NCI-H2196 (cell line): ENCODE results near the gene EGFR.

Experiments used
- DNase-seq: peaks from one replicate; lab custom pipeline; 2025; ENCODE audit not compliant: unreplicated experiment; lab: John Stamatoyannopoulos, UW

Gene EGFR

DNA sequence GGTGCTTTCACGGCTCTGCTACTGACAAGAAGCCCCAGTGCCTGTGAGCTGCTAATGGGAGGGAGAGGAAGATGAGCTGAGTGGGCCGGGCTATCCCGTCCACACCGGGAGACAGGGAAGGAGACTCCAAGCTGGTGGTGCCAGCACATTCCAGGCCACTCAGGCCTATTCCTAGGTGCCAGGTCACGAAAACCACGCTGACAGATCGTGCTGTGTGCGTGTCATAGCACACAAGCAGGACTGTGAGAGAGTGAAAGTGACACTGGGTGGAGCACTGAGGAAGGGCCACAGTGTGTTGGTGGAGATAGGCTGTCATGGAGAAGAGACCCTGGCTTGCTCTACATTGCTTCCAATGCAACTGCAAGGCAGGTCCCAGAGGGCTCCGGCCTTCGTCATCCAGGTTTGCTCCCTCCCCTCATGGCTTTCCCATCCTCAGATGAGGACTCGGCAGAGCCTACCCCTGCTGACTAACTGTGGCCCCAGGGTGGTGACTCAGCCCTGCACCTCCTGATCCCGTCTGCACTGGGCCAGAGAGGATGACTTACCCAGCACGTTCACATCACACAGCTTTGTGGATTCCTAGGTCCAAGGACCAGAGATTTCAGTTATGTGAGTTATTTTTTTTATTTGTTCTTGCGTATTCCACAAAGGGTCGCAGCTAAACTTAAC lies 167.3 kb downstream of the EGFR start:
- no peak for DNase-seq

DNA sequence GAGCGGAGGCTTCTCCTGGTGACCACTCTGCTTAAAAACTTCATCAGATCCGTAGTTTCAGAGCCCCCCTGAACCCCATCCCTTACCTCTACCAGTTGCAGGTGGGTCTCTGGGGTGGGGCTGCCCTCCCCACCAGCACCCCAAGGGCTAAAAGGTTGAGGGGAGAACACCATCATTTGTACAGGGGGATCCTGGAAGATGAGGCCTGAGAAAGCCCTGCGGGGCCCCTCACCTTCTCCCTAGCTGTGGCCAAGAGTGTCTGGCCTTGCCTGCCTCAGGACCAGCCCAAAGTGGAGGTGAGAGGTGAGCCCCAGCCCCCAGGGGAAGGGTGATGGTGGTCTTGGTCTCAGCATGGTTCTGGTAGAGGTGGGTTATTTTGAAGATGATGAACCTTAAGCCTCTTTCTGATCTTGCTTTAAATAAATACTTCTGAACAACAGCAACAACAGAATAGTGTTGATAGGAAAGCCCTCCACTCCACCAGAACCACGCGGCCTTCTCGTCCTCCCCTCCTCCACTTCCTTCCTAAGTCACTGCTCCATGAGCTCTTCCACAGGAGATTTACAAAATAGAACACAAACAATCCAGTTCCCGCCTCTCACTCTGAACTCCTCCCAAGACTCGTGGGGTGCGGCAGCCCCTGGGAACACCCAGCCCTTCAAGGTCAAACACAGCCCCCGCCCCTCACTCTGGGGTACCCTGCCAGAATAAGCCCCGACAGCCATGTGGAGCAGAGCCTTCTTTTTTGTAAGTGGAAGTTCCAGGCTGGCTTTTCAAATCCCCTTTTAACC lies 169.1 kb downstream of the EGFR start:
- DNase-seq: no peak

DNA sequence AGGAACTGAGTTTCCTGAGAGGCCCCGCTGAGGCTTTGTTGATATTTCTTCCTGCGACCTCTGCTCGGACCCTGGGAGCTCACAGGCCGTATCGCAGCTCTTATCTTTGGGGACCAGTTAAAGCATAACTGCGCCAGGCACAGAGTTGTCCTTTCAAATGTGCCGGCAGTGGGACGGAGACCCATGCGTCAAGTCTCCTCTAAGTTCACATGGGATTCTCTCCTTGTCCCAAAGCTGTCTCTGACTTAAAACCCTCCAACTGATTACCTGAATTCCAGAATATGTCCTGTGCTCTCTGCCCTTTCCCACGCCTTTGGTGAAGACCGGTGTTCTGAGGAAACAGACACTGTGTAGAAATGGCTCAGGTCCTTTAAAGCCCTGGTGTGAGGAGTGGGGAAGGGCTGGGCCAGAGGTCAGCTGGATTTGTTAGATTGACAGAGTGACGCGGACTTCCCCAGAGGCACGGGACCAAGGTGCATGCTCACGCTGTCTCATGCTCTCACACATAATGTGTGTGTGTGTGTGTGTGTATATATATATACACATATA lies 169.8 kb downstream of the EGFR start:
- DNase-seq: no peak

DNA sequence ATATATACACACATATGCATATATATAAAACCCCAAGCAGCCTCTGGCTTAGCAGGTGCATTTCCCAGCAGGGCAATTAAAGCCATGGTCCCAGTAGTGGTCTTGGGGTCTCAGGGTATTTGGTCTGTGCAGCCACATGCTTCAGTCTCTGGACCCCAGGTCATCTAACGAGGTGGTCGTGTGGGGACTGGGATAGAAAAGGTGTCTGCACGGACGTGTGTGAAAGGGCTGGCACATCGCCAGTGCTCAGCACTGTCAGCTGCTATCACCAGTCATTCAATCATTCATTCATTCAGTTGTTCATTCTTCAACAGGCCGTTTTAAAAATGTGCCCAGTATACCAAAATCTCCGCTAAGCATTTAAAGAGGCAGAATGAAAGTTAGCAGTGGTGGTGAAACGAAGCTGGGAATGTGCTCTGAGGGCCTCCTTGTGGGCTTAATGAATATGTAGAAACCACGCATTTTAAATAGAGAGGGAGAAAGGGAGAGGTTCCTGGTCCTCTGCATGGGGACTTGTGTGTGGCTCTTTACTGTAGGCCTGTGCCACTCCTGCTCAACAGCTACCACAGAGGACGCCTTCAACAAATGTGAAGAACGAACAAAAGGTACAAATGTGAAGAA lies 170.4 kb downstream of the EGFR start:
- DNase-seq: no peak

DNA sequence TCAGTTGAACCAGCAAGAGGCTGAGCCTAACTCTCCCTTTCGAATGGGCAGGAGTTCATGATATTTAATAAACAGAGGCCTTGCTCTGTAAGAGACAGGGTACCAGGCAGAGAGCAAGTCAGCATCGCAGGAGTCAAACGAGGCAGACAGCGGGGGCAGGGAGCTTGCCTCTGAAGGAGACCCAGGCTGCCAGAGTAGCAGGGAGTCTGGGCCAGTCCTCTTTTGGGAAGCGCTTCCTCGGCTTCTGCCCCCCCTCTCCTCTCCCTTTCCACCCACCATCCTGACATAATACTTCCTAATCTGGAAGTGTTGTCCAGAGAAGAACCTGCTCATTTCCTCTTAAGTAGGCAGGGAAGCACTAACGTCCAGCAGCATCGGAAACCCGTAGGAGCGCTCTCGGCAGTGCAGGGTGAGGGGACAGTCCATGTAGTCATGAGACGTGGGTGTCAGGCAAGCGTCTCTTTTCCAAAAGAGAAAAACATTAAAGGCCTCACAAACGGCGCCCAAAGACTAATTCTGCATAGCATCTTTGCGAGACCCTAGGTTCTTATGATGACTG lies 171.1 kb downstream of the EGFR start:
- no peak for DNase-seq

DNA sequence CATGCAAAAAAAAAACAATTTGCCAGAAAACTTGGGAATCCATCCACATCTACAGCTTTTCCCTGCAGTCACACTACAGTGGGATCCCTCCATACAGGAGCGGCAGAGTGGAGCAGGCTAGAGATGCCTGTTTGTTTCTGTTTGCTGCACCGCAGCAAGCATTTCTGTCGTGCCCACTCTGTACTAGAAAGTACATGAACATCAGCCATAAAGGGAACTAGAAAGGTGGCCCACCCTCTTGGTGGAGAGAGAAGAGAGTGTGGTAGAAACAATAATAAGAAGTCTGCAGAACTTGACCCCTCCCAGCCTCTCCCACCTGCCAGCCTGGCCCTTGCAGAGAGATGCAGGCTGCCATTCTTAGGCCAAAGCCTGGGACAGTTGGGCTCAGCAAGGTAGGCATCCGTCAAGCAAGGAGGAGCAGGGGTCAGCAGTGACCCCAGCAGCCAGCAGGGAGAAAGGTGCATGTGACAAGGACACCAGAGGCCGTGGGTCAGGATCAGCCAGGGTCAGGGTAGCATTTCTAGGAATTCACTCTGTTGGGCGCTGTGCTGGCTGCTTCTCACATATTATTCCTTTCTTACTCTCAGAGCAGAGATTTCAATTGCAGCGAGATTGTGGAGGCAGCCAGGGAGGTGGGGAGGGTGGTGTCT lies 171.8 kb downstream of the EGFR start:
- no peak for DNase-seq

DNA sequence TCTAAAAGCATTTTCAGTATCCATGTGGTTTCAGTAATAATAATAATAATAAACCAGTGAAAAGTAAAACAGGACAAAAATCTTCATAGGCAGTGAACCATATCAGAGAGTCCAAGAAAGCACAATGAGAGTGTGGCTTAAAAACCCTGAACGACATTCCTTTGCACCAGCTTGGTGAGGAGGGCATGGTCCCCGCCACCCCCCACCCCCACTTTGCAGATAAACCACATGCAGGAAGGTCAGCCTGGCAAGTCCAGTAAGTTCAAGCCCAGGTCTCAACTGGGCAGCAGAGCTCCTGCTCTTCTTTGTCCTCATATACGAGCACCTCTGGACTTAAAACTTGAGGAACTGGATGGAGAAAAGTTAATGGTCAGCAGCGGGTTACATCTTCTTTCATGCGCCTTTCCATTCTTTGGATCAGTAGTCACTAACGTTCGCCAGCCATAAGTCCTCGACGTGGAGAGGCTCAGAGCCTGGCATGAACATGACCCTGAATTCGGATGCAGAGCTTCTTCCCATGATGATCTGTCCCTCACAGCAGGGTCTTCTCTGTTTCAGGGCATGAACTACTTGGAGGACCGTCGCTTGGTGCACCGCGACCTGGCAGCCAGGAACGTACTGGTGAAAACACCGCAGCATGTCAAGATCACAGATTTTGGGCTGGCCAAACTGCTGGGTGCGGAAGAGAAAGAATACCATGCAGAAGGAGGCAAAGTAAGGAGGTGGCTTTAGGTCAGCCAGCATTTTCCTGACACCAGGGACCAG lies 172.5 kb downstream of the EGFR start:
- DNase-seq: no peak

DNA sequence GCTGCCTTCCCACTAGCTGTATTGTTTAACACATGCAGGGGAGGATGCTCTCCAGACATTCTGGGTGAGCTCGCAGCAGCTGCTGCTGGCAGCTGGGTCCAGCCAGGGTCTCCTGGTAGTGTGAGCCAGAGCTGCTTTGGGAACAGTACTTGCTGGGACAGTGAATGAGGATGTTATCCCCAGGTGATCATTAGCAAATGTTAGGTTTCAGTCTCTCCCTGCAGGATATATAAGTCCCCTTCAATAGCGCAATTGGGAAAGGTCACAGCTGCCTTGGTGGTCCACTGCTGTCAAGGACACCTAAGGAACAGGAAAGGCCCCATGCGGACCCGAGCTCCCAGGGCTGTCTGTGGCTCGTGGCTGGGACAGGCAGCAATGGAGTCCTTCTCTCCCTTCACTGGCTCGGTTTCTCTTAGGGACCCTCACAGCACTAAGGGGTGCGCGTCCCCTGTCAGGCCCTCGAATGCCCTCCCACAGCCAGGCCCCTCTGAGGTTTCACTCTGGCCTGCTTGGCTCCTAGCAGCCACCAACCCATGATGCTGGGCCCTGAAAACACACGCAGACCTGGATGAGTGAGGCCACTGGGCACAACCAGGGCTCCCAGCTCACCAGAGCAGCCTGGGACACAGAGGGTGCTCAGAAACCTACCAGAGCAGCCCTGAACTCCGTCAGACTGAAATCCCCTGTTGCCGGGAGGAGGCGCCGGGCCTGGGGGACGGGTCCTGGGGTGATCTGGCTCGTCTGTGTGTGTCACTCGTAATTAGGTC lies 173.3 kb downstream of the EGFR start:
- no peak for DNase-seq

DNA sequence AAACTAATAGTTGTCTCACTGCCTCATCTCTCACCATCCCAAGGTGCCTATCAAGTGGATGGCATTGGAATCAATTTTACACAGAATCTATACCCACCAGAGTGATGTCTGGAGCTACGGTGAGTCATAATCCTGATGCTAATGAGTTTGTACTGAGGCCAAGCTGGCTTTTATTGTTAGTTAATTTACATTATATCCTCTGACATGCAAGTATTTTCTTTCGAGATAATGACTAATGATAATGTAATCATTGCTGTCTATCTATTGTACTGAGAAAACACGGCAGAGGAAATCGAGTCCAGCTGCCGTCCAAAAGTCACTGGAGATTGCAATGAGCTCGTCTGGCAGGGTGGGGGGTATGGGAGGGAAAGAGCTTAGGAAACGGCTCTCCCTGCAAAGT lies 173.9 kb downstream of the EGFR start:
- DNase-seq: no peak

DNA sequence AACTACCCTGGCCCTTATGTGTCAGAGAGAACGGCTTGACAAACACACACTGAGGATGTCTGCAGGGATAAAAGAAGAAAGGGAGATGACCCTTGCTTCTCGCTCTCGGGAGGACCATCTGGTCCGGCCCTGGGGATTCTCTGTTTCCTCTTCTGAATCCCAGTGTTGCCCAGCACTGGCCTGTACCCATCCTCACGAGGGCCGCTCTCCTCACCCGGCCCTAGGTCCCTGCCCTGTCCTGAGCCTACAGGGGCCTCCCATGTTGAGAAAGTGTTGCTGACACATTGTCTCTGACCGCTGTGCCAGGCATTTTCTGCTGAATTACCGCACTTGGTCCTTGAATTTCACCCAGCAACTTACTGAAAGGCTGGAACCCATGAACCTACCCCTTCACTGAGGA lies 174.4 kb downstream of the EGFR start:
- DNase-seq: no peak

DNA sequence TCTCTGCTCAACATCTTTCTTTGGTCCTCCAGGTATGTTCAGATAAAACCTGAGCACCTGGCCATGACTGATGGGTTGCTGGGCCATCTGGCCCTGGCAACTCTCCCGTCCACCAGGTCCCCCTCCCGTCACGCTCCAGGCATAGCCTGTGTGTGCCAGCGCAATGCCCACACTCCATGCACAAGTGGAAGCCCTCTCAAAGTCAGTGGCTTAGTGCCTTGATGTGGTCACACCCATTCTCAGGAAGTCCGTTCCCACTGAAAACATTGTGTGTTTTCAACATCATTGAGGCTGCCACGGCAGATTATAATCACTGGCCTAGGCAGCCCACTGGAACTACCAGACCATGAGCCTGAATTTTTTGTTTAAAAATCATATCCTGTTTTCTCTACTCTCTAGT lies 175.7 kb downstream of the EGFR start:
- no peak for DNase-seq

DNA sequence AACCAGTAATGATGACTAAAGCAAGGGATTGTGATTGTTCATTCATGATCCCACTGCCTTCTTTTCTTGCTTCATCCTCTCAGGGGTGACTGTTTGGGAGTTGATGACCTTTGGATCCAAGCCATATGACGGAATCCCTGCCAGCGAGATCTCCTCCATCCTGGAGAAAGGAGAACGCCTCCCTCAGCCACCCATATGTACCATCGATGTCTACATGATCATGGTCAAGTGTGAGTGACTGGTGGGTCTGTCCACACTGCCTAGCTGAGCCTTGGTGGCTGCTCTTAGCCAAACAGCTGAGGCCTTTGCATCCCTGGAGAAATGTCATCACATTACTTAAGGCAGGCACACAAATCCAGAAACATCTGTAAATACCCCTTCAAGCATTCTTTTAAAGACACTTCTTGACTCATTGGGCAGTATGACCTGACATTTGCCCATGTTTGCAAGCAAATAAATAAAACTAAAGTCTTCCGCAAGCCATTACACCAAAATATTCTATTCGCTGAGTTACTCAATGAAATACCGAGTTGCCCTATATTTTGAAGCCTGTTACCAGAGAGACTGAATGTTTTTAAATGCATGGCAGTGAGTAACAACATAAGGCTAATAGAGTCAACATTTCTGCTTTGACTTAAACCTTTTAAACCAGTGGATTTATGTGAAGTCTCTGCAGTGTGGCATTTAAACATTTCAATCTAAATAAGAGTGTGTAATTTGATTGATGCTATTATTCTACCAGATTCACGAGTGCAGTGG lies 180.0 kb downstream of the EGFR start:
- no peak for DNase-seq

DNA sequence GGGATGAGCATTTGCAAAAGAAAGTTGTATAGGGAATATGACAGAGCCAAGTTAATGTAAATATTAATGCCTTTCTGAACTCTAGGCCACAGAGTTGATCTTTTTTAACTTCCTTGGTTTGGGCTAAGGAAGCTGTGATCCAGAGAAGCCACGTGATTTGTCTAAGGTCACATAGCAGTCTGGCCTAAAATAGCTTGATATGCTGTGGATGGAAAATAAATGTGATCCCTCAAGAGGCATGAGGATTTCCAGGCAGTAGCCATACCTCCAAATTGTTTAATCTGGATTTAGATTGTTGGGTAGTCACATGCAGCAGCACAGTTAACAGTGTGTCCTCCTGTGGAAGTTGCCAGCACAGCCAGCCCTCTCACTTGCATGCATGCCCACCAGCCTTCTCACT lies 180.6 kb downstream of the EGFR start:
- no peak for DNase-seq

DNA sequence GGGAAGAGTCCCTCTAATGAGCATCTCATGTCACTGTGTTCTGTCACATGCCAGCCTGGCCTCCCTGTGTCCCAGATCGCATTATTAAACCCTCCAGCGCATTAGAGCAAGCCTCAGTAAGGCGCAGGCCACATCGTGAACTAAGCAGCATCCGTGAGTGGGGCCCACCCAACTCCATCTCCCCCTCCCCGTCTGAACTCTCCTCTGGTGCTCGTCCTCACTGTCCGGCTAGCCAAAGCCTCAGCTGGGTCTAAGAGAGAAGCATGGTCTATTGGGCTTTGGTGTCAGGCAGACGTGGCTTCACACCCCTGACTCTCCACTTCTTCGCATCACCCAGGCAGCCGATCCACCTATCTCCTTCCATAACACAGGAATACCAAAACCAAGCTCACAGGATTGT lies 181.6 kb downstream of the EGFR start:
- DNase-seq: no peak

DNA sequence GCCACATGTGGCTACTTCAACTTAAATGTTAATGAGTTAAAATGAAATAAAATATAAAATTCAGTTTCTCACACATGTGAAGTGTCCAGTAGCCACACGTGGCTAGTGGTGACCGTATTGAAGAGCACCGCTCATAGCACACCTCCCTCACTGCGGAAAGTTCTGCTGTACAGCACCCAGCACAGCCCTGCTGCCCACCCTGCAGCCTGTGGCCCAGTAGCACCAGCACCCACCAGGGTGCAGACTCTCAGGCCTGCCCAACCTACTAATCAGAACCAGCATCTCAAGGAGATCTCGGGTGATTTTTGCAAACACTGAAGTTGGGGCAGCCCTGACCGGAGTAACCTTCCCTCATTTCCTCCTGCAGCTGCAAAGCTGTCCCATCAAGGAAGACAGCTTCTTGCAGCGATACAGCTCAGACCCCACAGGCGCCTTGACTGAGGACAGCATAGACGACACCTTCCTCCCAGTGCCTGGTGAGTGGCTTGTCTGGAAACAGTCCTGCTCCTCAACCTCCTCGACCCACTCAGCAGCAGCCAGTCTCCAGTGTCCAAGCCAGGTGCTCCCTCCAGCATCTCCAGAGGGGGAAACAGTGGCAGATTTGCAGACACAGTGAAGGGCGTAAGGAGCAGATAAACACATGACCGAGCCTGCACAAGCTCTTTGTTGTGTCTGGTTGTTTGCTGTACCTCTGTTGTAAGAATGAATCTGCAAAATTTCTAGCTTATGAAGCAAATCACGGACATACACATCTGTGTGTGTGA lies 183.5 kb downstream of the EGFR start:
- DNase-seq: no peak

DNA sequence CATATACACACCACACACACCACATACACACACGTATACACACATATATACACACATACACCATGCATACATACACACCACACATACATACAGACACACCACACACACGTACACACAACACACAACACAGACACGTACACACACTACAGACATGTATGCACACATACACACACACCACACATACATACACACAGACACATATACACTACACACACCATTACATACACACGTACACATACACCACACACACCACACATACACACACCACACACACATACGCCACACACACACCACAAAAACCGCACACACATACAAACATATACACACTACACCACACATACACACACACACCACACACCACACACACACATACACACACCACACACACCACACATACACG lies 184.5 kb downstream of the EGFR start:
- DNase-seq: no peak

DNA sequence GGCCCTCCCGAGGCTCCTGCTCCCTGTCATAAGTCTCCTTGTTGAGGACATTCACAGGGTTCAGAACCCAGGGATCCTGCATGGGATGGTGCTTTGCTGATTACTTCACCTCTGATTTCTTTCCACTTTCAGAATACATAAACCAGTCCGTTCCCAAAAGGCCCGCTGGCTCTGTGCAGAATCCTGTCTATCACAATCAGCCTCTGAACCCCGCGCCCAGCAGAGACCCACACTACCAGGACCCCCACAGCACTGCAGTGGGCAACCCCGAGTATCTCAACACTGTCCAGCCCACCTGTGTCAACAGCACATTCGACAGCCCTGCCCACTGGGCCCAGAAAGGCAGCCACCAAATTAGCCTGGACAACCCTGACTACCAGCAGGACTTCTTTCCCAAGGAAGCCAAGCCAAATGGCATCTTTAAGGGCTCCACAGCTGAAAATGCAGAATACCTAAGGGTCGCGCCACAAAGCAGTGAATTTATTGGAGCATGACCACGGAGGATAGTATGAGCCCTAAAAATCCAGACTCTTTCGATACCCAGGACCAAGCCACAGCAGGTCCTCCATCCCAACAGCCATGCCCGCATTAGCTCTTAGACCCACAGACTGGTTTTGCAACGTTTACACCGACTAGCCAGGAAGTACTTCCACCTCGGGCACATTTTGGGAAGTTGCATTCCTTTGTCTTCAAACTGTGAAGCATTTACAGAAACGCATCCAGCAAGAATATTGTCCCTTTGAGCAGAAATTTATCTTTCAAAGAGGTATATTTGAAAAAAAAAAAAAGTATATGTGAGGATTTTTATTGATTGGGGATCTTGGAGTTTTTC lies 186.5 kb downstream of the EGFR start:
- no peak for DNase-seq
